GM18508 (cell line): Measurements from ENCODE around the gene RNF11.

ENCODE experiments used
- ATAC-seq: cut with Tn5 transposase; IDR thresholded peaks from one replicate; pipeline ENCODE4 v1.9.1; 2021; ENCODE audit warnings: moderate number of reproducible peaks; ENCODE audit not compliant: insufficient read depth, unreplicated experiment

Gene RNF11

DNA sequence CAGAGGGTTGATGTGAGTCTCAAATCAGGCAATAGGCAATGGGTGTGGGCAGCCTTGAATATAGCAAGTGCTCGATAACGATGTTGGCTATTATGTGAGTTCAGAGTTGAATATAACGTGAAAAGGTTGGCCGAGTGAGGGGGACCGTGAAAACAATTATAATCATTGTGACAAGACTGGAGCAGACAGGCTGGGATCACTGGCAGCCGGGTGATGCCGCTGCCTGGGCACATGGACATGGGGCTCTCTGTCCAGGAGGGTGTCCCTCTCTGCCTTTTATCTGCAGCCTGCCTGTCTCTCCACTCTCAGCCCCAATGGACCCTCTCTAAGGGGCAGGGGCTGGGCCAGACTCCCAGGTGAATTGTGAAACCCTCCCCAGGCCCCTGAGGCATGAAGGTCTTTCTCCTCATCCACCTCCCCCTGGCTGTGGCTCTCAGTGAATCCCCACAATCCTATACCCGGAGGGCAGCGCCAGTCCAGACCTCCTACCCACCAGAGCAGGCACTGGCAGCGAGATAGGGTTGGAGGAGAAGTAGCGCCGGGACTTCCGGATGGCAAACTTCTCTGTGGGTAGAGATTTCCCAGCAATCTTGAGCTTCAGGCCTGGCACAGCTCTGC, 57.9 kb downstream of the RNF11 start:
- ATAC-seq = no peak

DNA sequence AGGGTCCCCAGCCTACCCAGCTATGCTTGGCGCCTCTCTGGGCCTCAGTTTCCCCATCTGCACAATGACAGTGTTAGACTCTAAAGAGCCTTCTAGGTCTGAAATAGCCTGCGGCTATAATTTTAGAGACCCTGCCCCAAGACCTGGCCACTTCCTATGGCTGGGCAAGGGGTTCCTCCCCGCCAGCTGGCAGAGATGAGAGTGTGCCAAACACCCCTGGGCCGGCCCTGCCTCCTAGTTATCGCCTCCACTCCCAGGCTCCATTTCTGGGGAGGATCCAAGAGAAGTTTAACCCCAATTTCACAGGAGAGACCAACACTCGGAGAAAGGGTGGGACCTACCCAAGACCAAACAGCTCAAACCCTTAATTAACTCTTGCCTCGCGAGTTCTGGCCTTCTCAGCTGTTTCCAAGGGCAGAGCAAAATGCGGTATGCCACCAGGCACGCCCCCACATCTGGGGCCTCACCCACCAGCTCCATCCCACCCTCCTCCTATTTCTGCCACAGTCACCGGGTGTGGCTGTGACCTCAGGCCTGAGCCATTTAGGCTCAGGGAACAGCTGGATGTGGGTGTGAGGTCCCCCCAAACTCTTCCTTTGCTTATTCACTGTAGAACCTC, 58.6 kb downstream of the RNF11 start:
- ATAC-seq = no peak

DNA sequence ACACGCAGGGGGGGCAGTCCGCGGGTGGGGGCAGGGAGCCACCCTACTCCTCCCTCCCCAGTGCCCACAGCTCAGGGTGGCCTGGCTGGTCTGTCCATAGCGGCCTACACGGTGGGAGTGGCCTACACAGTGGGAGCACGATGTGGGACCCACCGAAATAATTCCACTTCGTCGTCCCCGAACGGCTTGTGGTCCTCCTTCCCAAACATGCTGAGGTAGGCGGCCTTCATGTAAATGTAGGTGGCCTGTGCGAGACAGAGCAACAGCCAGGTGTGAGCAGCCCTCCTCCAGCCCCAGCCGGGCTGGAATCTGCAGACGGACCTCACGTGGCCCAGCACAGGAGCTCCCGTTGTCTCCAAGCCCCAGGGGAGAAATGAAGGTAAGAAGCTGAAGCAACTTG, 59.9 kb downstream of the RNF11 start:
- no peak for ATAC-seq

DNA sequence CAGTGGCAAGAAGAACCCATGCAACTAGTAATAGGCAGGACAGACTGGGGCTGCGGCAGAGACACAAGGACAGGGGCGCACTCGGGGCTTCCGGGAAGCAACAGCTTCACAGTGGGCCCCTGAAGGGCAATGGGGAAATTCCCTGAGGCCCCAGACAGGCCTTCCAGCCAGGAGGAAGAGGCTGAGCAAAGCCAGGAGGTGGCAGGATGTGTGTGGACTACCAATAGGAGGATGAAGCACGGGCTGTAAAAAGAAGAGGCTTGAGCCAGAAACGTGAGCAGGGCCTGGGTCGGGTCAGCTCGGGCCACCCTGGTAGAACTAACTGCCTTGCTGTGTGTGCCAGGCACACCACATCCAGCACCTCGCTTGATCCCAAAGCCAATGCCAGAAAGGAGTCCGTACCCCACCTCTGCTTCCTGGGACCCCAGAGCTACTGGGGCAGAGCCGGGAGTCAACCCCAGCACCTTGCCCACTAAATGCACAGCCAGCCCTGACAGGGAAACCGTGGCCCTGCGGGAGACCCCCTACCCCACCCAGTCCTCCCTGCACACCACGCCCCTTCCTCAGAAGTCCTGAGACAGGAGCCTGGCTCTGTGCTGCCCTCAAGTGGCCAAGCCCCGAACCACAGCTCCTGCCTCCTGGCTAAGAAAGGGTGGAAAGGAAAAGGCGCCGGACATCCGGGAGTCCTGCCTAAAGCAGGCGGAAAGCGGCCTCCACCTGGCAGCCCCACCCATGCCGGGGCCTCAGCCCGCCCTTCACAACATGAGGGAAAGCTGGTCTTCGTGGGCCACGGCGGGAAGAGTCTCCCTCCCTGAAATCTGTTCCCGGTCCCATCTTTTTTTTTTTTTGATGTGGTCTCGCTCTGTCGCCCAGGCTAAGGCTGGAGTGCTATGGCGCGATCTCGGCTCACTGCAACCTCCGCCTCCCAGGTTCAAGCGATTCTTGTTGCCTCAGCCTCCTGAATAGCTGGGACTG, 60.6 kb downstream of the RNF11 start:
- no peak for ATAC-seq

DNA sequence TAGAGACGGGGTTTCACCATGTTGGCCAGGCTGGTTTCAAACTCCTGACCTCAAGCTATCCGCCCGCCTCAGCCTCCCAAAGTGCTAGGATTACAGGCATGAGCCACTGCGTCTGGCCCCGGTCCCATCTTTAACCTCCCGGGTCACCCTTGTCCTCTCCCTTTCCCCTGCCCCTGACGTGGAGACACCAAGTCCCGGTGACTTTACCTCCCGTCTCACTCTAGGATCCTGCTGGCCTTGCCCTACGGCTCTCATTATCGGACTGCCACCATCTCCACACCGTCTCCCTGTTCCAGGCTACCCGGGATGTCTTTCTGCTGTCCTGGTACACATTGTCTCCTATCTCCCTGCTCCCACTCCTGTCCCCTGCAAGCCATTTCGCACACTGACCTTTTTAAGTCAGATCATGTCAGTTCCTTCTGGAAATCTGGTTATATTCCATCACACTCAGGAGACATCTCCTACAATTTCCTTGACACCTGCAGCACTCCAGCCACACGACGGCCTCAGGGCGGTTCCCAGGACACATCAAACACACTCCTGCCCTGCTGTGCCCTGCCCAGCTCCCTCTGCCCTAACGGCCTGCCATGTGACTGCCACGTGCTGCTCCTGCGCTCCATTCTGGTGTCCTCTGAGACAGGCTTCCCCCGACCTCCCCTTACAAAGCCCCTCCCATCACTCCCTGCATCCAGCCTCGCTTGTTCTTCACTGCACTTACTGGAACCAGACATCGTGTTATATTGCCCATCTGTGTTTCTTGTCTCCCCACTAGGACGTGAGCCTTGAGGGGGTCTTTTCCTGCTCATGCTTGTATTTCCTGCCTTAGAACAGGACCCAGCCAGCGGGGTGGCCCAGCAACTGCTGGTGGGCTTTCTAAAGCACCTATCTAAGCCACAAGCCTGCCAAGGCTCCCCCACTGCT, 61.6 kb downstream of the RNF11 start:
- no peak for ATAC-seq

DNA sequence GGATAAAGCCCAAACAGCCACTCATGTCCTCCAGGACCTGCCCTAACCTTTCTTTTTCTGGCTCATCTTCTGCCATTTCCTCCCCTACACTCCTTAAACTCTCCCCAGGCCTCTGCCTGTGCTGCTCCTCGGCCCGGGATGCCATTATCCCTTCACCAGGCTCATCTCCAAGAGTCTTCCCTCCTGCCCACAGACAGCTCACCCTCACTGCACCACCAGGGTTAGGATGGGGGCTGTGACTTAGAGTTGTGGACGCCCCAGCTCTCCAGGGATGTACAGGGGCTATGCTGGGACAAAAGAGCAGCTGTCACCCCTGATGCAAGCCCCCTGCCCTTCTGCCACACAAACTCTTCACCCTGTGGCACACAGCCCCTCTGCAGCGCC, 62.2 kb downstream of the RNF11 start:
- no peak for ATAC-seq

DNA sequence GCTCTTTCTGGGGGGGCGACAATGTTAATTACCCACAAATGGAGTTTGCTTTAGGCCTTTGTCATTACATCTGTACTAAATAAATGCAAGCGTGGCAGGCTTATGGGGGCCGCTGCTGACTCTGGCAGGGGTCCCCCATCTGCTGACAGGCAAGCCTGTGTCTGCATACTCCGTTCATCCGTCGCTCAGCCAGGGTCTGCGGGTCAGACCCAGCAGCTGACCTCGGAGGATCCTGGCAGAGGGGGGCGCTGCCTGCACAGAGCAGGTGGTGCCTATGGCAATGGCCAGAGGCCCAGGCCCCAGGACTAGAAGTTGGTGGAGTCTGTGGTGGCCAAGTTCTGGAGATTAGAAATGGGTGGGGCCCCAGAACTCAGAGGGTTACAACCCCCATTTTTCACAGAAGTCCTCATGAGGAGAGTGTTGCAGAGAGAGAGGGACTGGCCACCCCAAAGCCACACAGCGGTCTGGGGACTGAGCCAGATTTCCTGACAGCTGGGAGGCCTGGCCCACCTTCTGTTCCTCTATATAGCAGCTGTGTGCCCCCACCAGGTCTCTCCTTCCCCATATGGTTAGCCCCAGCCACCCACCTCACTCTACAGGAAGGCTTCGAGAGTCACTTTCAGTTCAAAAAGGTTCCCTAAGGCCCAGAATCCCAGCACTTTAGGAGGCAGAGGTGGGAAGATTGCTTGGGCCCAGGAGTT, 63.3 kb downstream of the RNF11 start:
- ATAC-seq = no peak

DNA sequence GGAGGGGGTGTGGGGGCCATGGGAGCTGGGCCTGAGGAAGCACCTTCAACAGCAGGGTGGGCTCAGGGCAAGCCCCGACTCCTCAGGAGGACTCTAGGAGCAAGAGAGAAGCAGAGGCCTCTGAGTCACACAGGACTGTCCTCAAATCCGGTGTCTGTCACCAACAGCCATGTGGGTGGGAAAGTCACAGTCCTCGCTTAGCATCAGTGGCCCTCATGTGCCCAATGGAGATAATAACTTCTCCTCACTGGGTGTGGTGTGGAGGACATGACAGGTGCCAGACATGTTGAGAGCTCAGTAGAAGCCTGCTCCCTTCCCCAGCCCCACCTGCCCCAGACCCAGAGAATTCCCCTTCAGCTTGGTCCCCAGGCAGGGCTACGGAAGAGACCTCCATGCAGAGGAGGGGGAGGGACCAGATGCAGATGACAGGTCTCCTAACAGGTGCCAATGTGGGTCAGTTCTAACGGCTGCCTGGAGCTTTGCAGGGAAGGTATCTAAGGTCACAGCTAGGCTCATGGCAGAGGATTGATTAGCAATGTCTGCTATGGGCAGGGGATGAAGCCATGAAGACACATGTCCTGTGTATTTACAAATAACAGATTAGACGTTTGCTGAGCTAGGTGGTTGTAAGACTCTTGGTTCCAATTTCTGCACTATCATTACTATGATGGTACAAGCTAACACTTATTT, 64.1 kb downstream of the RNF11 start:
- no peak for ATAC-seq

DNA sequence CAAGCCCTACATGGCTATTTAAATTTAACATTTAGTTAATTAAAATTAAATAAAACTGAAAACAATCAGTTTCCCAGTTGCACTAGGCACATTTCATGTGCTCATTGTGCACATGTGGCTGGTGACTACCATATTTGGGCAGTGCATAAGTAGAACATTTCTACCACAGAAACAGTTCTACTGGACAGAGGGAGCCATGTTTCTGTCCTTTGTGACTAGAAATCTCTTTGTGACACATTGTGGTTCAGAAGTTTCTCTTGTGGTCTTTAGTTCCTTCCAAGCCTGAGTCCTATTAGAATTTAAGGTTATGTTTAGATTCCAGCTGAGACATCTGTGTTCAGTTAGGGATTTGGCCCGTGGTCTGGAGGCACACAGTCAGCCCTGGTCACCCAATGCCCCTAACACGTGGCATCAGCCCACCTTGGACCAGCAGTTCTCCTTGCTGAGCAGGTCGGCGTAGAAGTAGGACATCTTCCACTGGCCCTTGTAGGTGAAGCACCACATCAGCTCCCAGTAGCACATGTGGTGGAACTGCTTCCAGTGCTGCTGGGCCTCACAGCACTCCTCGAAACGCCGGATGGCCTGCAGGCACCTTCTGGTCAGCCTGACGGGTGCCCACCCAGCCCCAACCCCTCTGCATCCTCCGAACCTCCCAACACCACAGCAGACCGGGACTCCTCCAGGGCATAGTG, 65.2 kb downstream of the RNF11 start:
- ATAC-seq = no peak

DNA sequence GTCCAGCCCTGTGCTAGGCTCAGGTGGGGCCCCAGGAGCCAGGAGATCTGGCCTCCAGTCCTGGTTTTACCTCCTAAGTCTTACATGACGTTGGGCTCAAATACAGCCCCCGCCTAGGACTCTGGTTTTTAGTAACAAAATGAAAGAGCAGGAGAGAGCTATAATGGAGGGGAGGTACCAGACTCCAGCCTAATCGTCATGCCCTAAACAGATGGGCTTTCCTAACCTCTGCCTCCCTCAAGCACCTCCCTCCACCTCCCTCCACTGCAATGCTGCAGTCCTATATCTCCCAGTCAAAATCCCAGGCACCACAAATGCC, 65.7 kb downstream of the RNF11 start:
- ATAC-seq = no peak

DNA sequence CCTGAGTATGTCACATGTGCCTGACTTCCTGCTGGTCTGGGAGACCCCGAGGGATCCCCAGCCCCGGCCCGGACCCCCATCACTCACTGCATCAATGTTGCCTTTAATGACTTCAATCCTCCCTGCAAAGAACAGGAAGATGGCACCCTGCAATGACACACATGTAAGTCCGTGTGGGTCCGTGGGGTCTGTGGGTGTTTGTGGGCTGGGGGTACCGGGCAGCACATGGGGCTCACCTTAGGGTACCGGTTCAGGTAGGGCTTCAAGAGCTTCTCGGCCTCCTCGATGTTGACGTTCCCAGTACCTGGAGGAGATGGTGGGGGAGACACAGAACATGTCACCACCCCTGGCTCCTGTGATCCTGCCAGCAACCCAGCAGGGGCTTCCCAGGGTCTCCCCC, 66.2 kb downstream of the RNF11 start:
- ATAC-seq = no peak

DNA sequence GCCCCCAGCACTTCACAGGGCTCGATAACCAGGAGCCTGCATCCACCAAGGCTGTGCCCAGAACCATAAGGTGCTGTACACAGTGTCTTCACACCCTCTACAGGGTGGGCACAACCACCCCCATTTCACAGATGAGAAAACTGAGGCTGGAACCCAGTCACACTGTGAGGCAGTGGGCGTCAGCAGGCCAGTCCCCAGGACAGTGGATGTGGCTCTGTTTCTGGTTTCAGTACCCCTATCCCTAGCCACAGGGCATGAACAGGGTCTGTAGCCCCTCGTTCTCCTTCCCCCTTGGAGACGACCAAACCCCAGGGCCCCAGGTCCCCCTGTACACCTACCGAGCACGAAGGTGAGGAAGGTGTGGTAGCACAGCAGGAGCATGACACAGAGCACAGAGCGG, 66.7 kb downstream of the RNF11 start:
- ATAC-seq = no peak

DNA sequence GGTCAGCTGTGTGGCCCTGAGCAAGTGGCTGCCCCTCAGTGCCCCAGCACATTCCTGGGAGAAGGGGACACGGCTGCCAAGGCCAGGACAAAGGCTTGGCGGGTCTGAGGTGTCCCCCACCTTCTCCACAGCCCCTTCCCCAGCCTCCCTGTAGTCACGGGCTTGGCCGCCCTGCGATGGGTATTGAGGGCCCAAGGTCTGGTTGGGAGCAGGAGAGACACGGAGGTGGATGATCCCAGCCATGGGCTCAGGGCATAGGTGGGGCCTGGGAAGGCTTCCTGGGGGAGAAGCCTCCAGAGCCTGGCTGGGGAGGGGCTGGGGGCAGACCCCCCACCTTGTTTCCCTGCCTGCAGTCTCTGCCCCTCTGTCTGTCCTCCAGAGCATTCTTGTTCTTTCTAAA, 67.2 kb downstream of the RNF11 start:
- no peak for ATAC-seq

DNA sequence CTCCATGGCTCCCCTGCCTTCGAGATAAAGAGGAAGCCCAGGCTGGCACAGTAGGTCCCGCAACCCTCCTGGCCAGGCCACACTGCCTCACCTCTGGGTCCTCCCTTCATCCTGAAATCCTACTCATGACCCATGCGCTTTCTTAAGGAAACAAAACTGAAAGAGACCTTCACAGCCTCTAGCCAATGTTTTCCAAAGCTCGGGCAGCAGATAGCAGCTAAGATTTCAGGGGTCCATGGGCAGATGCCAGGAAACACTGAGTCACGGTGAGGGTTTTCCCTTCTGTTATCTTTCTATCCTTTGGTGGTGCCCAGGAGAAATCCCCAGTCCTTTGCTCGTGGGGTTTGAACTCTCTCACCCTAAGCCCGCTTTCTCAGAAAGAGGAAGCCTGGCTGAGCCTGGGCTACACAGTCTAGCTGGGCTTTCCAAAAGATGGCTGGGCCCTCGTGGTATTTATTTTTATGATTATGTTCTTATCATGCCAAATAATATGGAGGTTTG, 67.7 kb downstream of the RNF11 start:
- no peak for ATAC-seq

DNA sequence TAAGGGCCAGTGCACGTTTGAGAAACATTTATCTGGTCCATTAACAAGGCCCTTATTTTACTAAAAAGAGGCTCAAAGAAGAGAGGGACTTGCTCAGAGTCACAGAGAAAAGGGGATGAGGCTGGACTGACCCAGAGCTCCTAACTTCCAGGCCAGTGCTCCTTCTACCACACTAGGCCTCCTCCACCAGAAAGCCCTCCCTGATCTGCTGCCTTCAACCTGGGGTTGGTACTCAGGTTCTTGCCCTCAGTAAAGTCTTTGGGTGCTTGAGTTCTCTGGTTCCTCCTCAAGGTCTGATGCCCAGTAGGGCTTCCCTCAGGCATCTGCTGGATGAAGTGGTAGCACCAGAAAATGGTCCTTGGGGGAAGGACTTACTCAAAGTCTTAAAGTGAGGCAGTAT, 68.3 kb downstream of the RNF11 start:
- no peak for ATAC-seq

DNA sequence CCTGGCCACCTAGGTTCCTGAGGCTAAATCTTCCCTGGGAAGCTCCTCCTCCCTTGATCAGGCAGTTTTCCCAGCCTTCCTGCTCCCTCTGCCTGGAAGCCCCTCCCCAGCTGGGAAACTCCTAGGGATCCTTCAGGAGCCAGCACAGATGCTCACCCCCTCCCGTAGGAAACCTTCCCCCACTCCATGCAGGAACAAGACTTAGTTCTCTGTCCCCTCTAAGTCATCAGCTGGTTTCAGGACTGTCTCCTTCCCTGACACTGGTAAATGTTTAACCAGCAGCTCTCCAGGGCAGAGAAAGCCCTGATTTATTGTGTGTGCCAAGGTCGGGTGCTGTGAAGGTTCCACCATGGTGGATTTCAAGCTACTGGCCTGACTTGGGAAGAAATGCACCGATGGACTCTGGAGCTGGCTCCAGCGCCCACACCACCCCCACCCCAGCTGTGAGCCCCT, 69.3 kb downstream of the RNF11 start:
- ATAC-seq = no peak

DNA sequence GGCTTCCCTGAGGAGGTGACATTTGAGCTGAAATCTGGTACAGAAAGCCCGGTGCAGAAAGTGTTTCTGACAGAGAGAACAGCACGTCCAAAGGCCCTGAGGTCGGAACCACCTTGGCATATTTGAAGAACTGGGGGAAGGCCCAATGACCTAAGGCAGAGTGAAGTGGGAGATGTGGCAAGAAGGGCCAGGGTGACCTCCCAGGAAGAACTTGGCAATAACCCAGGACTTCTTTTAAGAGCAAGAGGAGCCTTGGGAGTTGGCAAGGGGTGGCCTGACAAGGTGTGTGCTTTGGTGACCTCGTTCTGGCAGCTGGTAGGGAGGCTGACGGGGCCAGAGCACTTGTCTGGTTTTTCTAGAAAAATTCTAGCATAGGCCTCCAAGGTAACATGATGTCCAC, 70.9 kb downstream of the RNF11 start:
- ATAC-seq = no peak

DNA sequence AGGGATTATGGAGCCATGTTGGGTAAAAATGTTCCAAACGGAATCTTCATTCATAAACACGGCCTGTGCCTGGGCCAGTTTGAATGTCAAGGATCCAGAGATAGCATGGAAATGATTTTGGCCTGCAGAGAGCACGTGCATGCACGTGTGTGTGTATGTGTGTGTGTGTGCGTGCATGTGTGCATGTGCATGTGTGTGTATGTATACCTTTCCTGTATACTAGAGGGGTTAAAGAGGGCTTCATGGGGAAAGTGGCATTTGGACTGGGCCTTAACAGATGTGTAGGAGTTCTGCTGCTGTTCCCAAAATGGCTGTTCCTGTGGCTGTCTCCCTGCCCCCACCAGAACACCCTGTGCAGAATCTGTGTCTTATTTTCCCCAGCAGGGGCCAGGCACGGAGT, 72.6 kb downstream of the RNF11 start:
- ATAC-seq = no peak

DNA sequence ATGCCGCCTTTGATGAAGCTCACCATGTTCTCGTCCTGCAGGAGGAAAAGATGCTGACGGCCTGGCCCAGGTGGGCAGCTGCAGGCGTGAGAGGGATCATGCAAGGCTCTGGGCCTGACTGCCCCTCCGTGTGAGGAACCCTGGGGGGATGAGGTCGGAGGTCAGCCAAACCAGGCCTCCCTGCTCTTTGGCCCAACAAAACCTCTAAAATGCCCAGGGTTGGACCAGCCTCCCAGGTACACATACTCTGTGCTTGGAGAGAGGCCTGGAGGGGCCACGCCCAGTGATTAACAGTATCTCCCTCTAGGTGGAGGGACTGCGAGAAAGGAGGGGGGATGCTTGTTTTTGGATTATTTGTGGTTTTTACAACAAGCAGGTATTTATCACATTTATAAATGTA, 73.2 kb downstream of the RNF11 start:
- no peak for ATAC-seq
